ENCODE data around the gene SORD.
"Not testable (repeated sequence)": the region's sequence is repeated elsewhere in the genome, so short reads cannot be mapped to it uniquely, and the experiment has no call there.

- not testable (repeated sequence) for TF ChIP-seq CTCF (IDR thresholded peaks at IDR 0.05); POLR2A (IDR thresholded peaks at IDR 0.05; ENCODE audit: low read depth)
Observed at GRCh38 chr15:45058690-45059675, 36.0 kb downstream of the SORD start.

Data from esophagus muscularis mucosa (tissue), 3 donors.